Dermis microvascular lymphatic vessel endothelial cell (primary cell): ENCODE results near the gene PCA3. TPM values are rescaled to one million over a fixed set of nuclear protein-coding genes. Genes with fewer than 3 reads are reported as not detected.
"Not testable (repeated sequence)": the region's sequence is repeated elsewhere in the genome, so short reads cannot be mapped to it uniquely, and the experiment has no call there.

Source experiments
- DNase-seq, 2 donors: peaks; one replicate each; pipeline versions ENCODE4 v3.0.0 to v3.0.0-alpha.2; 2010; ENCODE audit warnings: low read depth in 2 of 2
- total RNA-seq: library from RNA; depleted of rRNA; stranded (reverse); fragments of >200 nt; gene quantifications from 2 replicates; pipeline ENCODE4 v1.2.1, GENCODE V29; 2014

Gene PCA3
- total RNA-seq: 0.25 TPM in 1 of 2 replicates, not detected in the other

- no peak for DNase-seq
Observed at GRCh38 chr9:76764138-76764537, at the start of gene PCA3. PCA3 (plus strand) TSS chr9:76764438.

- DNase-seq: peak in 1 of 2 donors; percentile 29
Observed at GRCh38 chr9:76716085-76716672, 48.1 kb upstream of the PCA3 start.

GRCh38 chr9:76717176-76717575, 47.1 kb upstream of the PCA3 start:
- peak in 1 of 2 donors; percentile 31 for DNase-seq

- DNase-seq: peak; percentile 82 to 84
Observed at GRCh38 chr9:76717613-76718012, 46.6 kb upstream of the PCA3 start.

- no peak for DNase-seq
Observed at GRCh38 chr9:76718166-76718565, 46.1 kb upstream of the PCA3 start.

GRCh38 chr9:76720245-76720644, 44.0 kb upstream of the PCA3 start:
- DNase-seq: no peak

- no peak for DNase-seq
Observed at GRCh38 chr9:76725011-76725546, 39.2 kb upstream of the PCA3 start.

- no peak for DNase-seq
Observed at GRCh38 chr9:76725885-76726284, 38.4 kb upstream of the PCA3 start.

- no peak for DNase-seq
Observed at GRCh38 chr9:76729116-76729515, 35.1 kb upstream of the PCA3 start.

- DNase-seq: no peak
Observed at GRCh38 chr9:76729980-76730737, 34.1 kb upstream of the PCA3 start.

- DNase-seq: no peak
Observed at GRCh38 chr9:76730801-76731200, 33.4 kb upstream of the PCA3 start.

GRCh38 chr9:76732341-76732958, 31.8 kb upstream of the PCA3 start:
- DNase-seq: no peak

- no peak for DNase-seq
Observed at GRCh38 chr9:76733096-76733495, 31.1 kb upstream of the PCA3 start.

GRCh38 chr9:76734716-76735115, 29.5 kb upstream of the PCA3 start:
- DNase-seq: no peak

- no peak for DNase-seq
Observed at GRCh38 chr9:76737154-76737902, 26.9 kb upstream of the PCA3 start.

- no peak for DNase-seq
Observed at GRCh38 chr9:76738402-76738801, 25.8 kb upstream of the PCA3 start.

- DNase-seq: no peak
Observed at GRCh38 chr9:76741524-76741923, 22.7 kb upstream of the PCA3 start.

GRCh38 chr9:76742890-76743289, 21.3 kb upstream of the PCA3 start:
- DNase-seq: not testable (repeated sequence)

- no peak for DNase-seq
Observed at GRCh38 chr9:76743931-76744330, 20.3 kb upstream of the PCA3 start.

GRCh38 chr9:76744336-76744735, 19.9 kb upstream of the PCA3 start:
- DNase-seq: no peak

- no peak for DNase-seq
Observed at GRCh38 chr9:76751001-76751400, 13.2 kb upstream of the PCA3 start.

GRCh38 chr9:76756268-76756640, 8.0 kb upstream of the PCA3 start:
- DNase-seq: no peak
